ENCODE results near the gene MGAT5.

Gene MGAT5

GRCh38 chr2:134459706-134460406 is 206.0 kb downstream of the MGAT5 start:
- Histone ChIP-seq H3K27me3 (no peaks in the 10 kb centered on the region), H3K9me3 (no peaks in the 10 kb centered on the region), H3K4me1 (ENCODE audit: control insufficient read depth in 1 of 2, insufficient read depth in 1 of 2, low read depth in 1 of 2, low read length in 1 of 2) (no peaks in the 10 kb centered on the region), H3K36me3 (peaks cover 13% of the 10 kb centered on the region), H3K27ac (no peak overlapping the region), H3K4me3 (ENCODE audit: low read depth in 1 of 2, low read length in 1 of 2) (no peak overlapping the region)
- TF ChIP-seq CTCF (IDR thresholded peaks at IDR 0.05) = no peak

- no peak for TF ChIP-seq CTCF (IDR thresholded peaks at IDR 0.05)
- Histone ChIP-seq H3K27ac (no peak overlapping the region), H3K4me3 (ENCODE audit: low read depth in 1 of 2, low read length in 1 of 2) (no peak overlapping the region), H3K9me3 (no peaks in the 10 kb centered on the region), H3K4me1 (ENCODE audit: control insufficient read depth in 1 of 2, insufficient read depth in 1 of 2, low read depth in 1 of 2, low read length in 1 of 2) (no peaks in the 10 kb centered on the region), H3K27me3 (no peaks in the 10 kb centered on the region), H3K36me3 (peaks cover 10% of the 10 kb centered on the region)
Measured at GRCh38 chr2:134460583-134460998, 206.7 kb downstream of the MGAT5 start.

- Histone ChIP-seq H3K27ac (no peak overlapping the region), H3K4me1 (ENCODE audit: control insufficient read depth in 1 of 2, insufficient read depth in 1 of 2, low read depth in 1 of 2, low read length in 1 of 2) (no peaks in the 10 kb centered on the region), H3K4me3 (ENCODE audit: low read depth in 1 of 2, low read length in 1 of 2) (no peak overlapping the region), H3K27me3 (no peaks in the 10 kb centered on the region), H3K9me3 (no peaks in the 10 kb centered on the region), H3K36me3 (peaks cover under 1% of the 10 kb centered on the region)
- TF ChIP-seq CTCF (IDR thresholded peaks at IDR 0.05) = no peak
Measured at GRCh38 chr2:134461511-134461910, 207.6 kb downstream of the MGAT5 start.

- no peak overlapping the region for H3K4me3 ChIP-seq (ENCODE audit: low read depth in 1 of 2, low read length in 1 of 2)
- TF ChIP-seq CTCF (IDR thresholded peaks at IDR 0.05) = no peak
- no peaks in the 10 kb centered on the region for H3K9me3 ChIP-seq
- H3K4me1 ChIP-seq (ENCODE audit: control insufficient read depth in 1 of 2, insufficient read depth in 1 of 2, low read depth in 1 of 2, low read length in 1 of 2) = no peaks in the 10 kb centered on the region
- no peaks in the 10 kb centered on the region for H3K36me3 ChIP-seq
- no peak overlapping the region for H3K27ac ChIP-seq
- no peaks in the 10 kb centered on the region for H3K27me3 ChIP-seq
Measured at GRCh38 chr2:134462275-134462674, 208.4 kb downstream of the MGAT5 start.

GRCh38 chr2:134462791-134463698 is 209.2 kb downstream of the MGAT5 start:
- Histone ChIP-seq H3K27me3 (no peaks in the 10 kb centered on the region), H3K4me1 (ENCODE audit: control insufficient read depth in 1 of 2, insufficient read depth in 1 of 2, low read depth in 1 of 2, low read length in 1 of 2) (no peaks in the 10 kb centered on the region), H3K36me3 (no peaks in the 10 kb centered on the region), H3K9me3 (no peaks in the 10 kb centered on the region), H3K4me3 (ENCODE audit: low read depth in 1 of 2, low read length in 1 of 2) (no peak overlapping the region), H3K27ac (no peak overlapping the region)
- no peak for TF ChIP-seq CTCF (IDR thresholded peaks at IDR 0.05)
